GM12891 (cell line): ENCODE measurements around the gene MYO1C.

Source experiments
- PAX5 ChIP-seq: IDR thresholded peaks from 2 replicates; pipeline ENCODE4 v1.6.1; 2011; ENCODE audit warnings: low read length, moderate library complexity, mild to moderate bottlenecking; ENCODE audit not compliant: insufficient read depth, severe bottlenecking
- POLR2A ChIP-seq: IDR thresholded peaks from 2 replicates; pipeline ENCODE4 v1.6.1; 2011; ENCODE audit warnings: low read depth, low read length, control low read depth
- POLR2AphosphoS5 ChIP-seq: IDR thresholded peaks from 2 replicates; pipeline ENCODE4 v1.6.1; 2011; ENCODE audit warnings: low read depth, low read length, control low read depth
- POU2F2 ChIP-seq: IDR thresholded peaks from 2 replicates; pipeline ENCODE4 v1.6.1; 2011; ENCODE audit warnings: low read depth, mild to moderate bottlenecking, control low read depth, low read length, moderate library complexity
- TAF1 ChIP-seq: IDR thresholded peaks from 2 replicates; pipeline ENCODE4 v1.6.1; 2011; ENCODE audit warnings: low read depth, low read length, control low read depth

DNA sequence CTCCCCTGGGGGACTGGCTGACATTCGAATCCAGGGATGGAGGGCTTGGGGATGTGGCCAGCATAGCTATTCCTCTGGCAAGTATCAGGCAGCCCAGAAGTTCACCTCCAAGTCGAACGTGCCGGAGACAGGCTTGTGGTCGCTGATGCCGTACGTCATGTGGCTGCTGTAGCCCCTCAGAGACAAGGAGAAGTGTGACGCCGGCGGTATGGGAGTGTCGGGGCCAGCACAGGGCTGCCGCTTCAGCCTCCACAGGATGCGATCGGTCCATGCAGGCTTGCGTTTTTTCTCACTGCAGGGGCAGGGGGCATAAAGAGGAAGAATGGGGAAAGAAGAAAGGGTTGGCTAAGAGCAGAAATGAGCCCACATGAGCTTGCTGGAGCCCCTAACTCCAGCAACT lies 5.3 kb upstream of the MYO1C start:
- TF ChIP-seq TAF1 (no peak), POLR2A (no peak), PAX5 (no peak), POLR2AphosphoS5 (no peak), POU2F2 (no peak)
